Endothelial cell (in vitro differentiated cells): ENCODE results near the gene CRYBG2. TPM values are rescaled to one million over a fixed set of nuclear protein-coding genes. Genes with fewer than 3 reads are reported as not detected.
"Not testable (repeated sequence)": the region's sequence is repeated elsewhere in the genome, so short reads cannot be mapped to it uniquely, and the experiment has no call there.

Experiments used
- DNase-seq: peaks from one replicate; pipeline ENCODE4 v3.0.0; 2021; ENCODE audit warnings: low spot score
- H3K27ac Mint-ChIP-seq: one replicate; pipeline ENCODE4 v1.8.0; 2021; ENCODE audit warnings: mixed read lengths, inconsistent platforms; ENCODE audit not compliant: unreplicated experiment
- H3K27me3 Mint-ChIP-seq: one replicate; pipeline ENCODE4 v1.8.0; 2021; ENCODE audit warnings: mild to moderate bottlenecking, moderate library complexity, mixed read lengths, inconsistent platforms; ENCODE audit not compliant: unreplicated experiment
- H3K36me3 Mint-ChIP-seq: one replicate; pipeline ENCODE4 v1.8.0; 2021; ENCODE audit warnings: mild to moderate bottlenecking, low read depth, mixed read lengths, inconsistent platforms; ENCODE audit not compliant: unreplicated experiment
- H3K4me1 Mint-ChIP-seq: one replicate; pipeline ENCODE4 v1.8.0; 2021; ENCODE audit warnings: mild to moderate bottlenecking, mixed read lengths, inconsistent platforms; ENCODE audit not compliant: unreplicated experiment
- H3K4me3 Mint-ChIP-seq: one replicate; pipeline ENCODE4 v1.8.0; 2021; ENCODE audit warnings: mild to moderate bottlenecking, mixed read lengths, inconsistent platforms; ENCODE audit not compliant: unreplicated experiment
- H3K9me3 Mint-ChIP-seq: one replicate; pipeline ENCODE4 v1.8.0; 2021; ENCODE audit warnings: mixed read lengths, inconsistent platforms; ENCODE audit not compliant: unreplicated experiment
- total RNA-seq: library from RNA; stranded (reverse); fragmentation: NEBNext Ultra II Directional; extraction: Animal tissue kit (Norgen Biotek cat#: 25700); gene quantifications from one replicate; pipeline ENCODE4 v1.2.1, GENCODE V29; 2021; ENCODE audit not compliant: unreplicated experiment
- TF ChIP-seq, protein P1 (sequence below): fragments of 200-600 bp; sonication (generic); IDR thresholded peaks from one replicate; pipeline ENCODE4 v1.5.0; 2021; ENCODE audit warnings: antibody characterized with exemption; ENCODE audit not compliant: unreplicated experiment

Gene CRYBG2
- total RNA-seq, 1 donor from 2014 or later = 1.4 TPM

DNA sequence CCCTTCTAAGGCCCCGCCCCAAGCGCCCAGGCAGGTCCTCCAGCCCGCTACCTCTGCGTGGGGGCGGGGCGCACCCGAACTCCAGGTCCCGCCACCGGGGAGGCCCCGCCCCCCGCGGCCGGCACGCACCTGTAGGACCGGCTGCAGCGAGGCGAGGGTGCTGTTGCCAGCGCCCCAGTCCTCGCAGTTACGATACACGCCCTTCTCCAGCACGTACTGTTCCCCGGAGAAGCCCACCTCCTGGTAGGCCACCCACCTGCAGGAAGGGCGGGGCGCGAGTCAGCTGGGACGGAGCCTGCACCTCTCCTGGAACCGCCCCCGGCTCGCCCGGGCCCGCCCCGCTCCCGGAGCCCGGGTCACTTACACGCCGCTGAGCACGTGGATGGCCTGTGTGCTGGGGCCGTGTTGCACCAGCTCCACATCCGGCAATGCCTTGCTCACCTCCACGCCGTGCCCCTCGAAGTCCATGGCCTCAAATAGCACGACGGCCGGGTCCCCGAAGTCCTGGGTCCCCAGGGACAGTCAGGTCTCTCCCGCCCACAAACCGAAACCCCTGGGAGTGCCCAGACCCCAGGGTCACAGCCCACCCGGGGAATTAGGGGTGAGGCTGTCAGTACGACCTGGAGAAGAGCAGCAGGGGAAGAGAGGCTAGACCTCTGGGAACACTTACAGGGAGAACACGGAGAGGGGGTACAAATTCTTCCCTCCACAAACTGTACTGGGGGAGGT is 17.3 kb downstream of the CRYBG2 start:
- no peaks in the 10 kb centered on the region for H3K36me3 Mint-ChIP-seq
- H3K27ac Mint-ChIP-seq = no peak overlapping the region
- DNase-seq = peak; percentile 51

GRCh38 chr1:26335774-26336476 is 18.0 kb downstream of the CRYBG2 start:
- no peaks in the 10 kb centered on the region for H3K9me3 Mint-ChIP-seq
- H3K4me3 Mint-ChIP-seq = peak overlapping the region; percentile 88
- H3K27me3 Mint-ChIP-seq = peaks cover 3% of the 10 kb centered on the region
- peaks cover 11% of the 10 kb centered on the region for H3K4me1 Mint-ChIP-seq
- no peak overlapping the region for H3K27ac Mint-ChIP-seq
- TF ChIP-seq, protein P1, sequence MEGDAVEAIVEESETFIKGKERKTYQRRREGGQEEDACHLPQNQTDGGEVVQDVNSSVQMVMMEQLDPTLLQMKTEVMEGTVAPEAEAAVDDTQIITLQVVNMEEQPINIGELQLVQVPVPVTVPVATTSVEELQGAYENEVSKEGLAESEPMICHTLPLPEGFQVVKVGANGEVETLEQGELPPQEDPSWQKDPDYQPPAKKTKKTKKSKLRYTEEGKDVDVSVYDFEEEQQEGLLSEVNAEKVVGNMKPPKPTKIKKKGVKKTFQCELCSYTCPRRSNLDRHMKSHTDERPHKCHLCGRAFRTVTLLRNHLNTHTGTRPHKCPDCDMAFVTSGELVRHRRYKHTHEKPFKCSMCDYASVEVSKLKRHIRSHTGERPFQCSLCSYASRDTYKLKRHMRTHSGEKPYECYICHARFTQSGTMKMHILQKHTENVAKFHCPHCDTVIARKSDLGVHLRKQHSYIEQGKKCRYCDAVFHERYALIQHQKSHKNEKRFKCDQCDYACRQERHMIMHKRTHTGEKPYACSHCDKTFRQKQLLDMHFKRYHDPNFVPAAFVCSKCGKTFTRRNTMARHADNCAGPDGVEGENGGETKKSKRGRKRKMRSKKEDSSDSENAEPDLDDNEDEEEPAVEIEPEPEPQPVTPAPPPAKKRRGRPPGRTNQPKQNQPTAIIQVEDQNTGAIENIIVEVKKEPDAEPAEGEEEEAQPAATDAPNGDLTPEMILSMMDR = no peak
- no peak for DNase-seq
- no peaks in the 10 kb centered on the region for H3K36me3 Mint-ChIP-seq

More for the DNA sequence above, 17.3 kb downstream of the CRYBG2 start:
- Mint-ChIP-seq H3K27me3 (peaks cover 3% of the 10 kb centered on the region), H3K9me3 (no peaks in the 10 kb centered on the region), H3K4me3 (peak overlapping the region; percentile 31), H3K4me1 (peaks cover 11% of the 10 kb centered on the region)
- TF ChIP-seq, protein P1 = no peak

GRCh38 chr1:26333312-26333711 is 20.6 kb downstream of the CRYBG2 start:
- H3K4me1 Mint-ChIP-seq, H3K27me3 Mint-ChIP-seq, DNase-seq, H3K4me3 Mint-ChIP-seq, H3K9me3 Mint-ChIP-seq, H3K27ac Mint-ChIP-seq, H3K36me3 Mint-ChIP-seq: not testable (repeated sequence)

- no peaks in the 10 kb centered on the region for H3K36me3 Mint-ChIP-seq
- H3K9me3 Mint-ChIP-seq = no peaks in the 10 kb centered on the region
- no peaks in the 10 kb centered on the region for H3K27me3 Mint-ChIP-seq
- no peaks in the 10 kb centered on the region for H3K4me1 Mint-ChIP-seq
- H3K4me3 Mint-ChIP-seq = no peak overlapping the region
- H3K27ac Mint-ChIP-seq = no peak overlapping the region
- DNase-seq = no peak
- TF ChIP-seq, protein P1 = no peak
Observed at GRCh38 chr1:26330276-26330675, 23.7 kb downstream of the CRYBG2 start.

- not testable (repeated sequence) for H3K9me3 Mint-ChIP-seq, H3K27me3 Mint-ChIP-seq, H3K36me3 Mint-ChIP-seq, DNase-seq, H3K4me3 Mint-ChIP-seq, H3K27ac Mint-ChIP-seq, H3K4me1 Mint-ChIP-seq
Observed at GRCh38 chr1:26329380-26329779, 24.6 kb downstream of the CRYBG2 start.

DNA sequence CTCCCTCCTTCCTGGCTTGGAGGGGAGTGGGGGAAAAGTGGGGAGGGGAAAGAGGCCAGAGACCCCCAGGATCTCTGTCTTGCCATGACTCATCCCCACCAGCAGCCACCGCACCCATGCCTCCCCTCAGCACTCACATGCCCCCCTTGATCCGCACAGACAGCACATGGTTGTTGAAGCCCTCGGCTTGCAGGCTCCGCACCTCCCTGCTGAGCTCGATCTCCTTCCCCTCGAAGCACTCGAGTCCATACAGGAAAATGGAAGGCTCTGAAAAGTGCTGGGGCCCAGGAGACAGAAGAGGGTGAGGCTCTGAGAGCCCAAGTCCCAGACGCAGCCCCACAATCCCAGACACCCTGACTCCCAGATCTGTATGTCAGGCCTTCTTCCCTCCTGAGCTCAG is 25.3 kb downstream of the CRYBG2 start:
- Mint-ChIP-seq H3K4me3 (no peak overlapping the region), H3K4me1 (no peaks in the 10 kb centered on the region), H3K27me3 (peaks cover 5% of the 10 kb centered on the region), H3K27ac (no peak overlapping the region), H3K36me3 (no peaks in the 10 kb centered on the region), H3K9me3 (no peaks in the 10 kb centered on the region)
- TF ChIP-seq, protein P1 = no peak
- no peak for DNase-seq
